ENCODE data around the gene AHR. TPM values are rescaled to one million over a fixed set of nuclear protein-coding genes. Genes with fewer than 3 reads are reported as not detected.

Gene AHR
- total RNA-seq, 1 donor from 2014 or later, result 59.1 TPM

DNA sequence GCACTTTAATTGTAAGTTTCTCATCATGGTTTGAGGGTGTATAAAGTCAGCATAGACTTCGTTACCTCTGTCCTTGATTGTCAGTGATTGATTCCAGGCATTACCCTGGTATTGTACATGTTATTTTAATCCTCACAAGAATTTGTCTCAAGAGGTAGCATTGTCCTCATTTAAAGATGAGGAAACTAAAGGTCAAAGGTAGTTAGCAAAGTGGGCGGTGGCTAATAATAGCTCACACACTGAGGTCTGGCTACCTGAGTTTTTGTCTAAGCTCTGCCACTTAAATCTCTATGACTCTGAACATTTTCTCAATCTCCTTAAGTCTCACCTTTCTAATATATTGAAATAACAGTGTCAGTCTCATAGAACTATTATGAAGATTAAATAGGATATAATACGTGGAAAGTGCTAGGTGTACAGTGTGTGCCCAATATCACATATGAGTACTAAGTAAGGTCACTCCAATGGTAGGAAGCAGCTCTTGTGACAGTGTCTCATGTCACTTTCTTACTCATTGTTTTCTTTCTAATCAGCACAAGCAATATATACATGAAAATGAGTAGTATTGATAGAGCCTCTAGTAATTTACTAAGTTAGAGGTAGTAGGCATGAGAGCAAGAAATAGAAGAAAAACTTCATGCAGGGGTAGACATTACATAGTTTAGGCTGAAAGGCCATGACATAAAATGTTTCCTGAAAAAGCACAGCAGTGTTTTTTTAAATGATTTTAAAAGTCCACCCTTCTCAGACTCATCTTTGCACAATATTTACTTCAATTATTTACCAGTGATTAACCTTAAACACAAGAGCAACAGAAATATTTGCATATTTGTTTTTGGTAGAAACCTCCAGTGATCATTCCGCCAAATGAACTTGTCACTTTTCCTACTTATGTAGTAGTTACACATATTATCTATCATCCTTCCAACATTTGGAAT, 21.0 kb downstream of the AHR start:
- DNase-seq (ENCODE audit: low read depth), result no peak
- no peak overlapping the region for H3K4me3 ChIP-seq (ENCODE audit: low read depth, low read length)
- TF ChIP-seq, protein P1, sequence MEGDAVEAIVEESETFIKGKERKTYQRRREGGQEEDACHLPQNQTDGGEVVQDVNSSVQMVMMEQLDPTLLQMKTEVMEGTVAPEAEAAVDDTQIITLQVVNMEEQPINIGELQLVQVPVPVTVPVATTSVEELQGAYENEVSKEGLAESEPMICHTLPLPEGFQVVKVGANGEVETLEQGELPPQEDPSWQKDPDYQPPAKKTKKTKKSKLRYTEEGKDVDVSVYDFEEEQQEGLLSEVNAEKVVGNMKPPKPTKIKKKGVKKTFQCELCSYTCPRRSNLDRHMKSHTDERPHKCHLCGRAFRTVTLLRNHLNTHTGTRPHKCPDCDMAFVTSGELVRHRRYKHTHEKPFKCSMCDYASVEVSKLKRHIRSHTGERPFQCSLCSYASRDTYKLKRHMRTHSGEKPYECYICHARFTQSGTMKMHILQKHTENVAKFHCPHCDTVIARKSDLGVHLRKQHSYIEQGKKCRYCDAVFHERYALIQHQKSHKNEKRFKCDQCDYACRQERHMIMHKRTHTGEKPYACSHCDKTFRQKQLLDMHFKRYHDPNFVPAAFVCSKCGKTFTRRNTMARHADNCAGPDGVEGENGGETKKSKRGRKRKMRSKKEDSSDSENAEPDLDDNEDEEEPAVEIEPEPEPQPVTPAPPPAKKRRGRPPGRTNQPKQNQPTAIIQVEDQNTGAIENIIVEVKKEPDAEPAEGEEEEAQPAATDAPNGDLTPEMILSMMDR (conservative IDR thresholded peaks at IDR 0.05; ENCODE audit: low read depth, low read length), result no peak

DNA sequence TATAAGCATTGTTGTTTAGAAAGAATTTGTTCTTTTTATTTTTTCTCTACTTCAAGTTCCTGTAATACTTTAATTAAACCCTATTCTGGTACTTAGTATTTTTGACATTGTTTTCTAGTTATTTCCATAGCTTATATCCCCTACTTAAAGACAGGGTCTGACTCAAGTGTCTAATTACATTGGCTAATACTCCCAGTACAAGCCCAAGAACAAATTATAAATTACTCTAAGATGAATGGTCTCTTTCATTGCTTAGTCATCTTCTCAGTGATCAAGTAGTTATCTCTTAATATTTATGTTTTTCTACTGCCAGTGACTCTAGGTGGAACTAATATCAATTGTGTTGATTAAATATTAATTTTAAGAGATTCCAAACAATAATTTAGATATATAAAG, 21.6 kb downstream of the AHR start:
- H3K4me3 ChIP-seq (ENCODE audit: low read depth, low read length), result no peak overlapping the region
- TF ChIP-seq, protein P1 (conservative IDR thresholded peaks at IDR 0.05; ENCODE audit: low read depth, low read length), result no peak
- no peak for DNase-seq (ENCODE audit: low read depth)

DNA sequence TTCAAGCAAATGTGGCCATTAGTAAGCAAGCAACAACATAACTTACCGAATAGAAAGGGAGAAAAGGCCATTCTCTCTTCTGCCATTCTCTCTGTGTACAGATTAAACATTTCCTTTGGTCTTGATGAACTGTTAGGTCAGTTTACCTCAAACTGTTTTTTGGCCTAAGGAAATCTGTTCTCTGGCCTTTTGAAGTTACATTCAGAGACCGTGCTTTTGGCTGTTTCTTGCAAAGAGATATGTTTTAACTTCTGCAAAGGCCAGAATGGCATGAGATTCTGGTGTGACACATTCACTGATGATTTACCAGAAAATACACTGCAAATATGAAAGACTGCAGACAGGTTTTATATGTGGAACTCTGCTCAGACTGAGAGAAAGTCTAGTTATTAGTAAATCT, 22.2 kb downstream of the AHR start:
- no peak overlapping the region for H3K4me3 ChIP-seq (ENCODE audit: low read depth, low read length)
- TF ChIP-seq, protein P1 (conservative IDR thresholded peaks at IDR 0.05; ENCODE audit: low read depth, low read length), result no peak
- no peak for DNase-seq (ENCODE audit: low read depth)

DNA sequence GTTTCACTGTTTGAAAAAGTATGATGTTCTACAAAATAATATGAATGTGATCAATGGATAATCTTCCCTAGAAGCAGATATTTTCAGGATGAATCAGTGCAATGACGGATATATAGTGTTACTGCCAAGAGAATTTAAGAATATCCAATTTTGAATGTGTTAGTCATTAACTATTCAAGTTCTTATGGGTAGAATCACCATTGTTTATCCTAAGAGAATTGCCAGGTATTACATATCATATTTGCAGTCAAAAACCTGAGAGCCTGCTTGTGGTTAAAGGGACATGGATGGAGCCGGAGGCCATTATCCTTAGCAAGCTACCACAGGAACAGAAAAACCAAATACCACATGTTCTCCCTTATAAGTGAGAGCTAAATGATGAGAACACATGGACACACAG, 26.9 kb downstream of the AHR start:
- no peak overlapping the region for H3K4me3 ChIP-seq (ENCODE audit: low read depth, low read length)
- no peak for DNase-seq (ENCODE audit: low read depth)
- TF ChIP-seq, protein P1 (conservative IDR thresholded peaks at IDR 0.05; ENCODE audit: low read depth, low read length), result no peak

DNA sequence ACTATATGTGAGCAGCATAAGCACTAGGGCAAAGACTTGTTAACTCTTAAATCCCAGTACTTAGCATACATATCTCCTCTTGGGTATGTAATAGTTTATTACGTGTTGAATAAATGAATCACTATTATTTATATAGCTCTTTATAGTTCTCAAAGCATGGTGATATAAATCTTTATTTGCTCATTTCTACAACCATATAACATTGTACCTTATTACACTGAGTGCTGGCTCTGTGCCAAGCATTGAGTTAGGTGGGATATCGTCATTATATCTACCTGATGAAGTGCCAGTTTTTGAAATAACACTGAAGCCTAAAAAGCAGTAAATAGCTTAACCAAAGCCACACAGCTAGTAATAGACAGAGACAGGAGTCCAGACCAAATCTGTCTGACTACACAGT, 27.9 kb downstream of the AHR start:
- TF ChIP-seq, protein P1 (conservative IDR thresholded peaks at IDR 0.05; ENCODE audit: low read depth, low read length), result no peak
- no peak overlapping the region for H3K4me3 ChIP-seq (ENCODE audit: low read depth, low read length)
- no peak for DNase-seq (ENCODE audit: low read depth)

DNA sequence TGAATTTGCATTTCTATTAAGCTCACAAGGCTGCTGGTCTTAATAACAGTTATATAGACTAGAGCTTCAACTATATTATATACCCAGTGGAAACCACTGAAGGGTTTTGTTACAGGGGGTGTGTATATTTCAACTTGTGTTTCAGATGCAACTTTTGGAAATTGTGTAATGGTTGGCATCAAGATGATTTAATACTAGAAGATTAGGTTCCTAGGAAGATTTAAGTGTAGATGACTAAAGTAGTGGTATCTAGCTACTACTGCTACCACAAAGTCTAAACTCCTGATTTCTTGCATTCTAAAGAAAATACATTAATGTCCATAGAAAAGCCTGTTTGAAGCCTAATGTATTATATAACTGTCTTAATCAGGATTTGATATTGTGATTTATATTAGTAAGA, 30.2 kb downstream of the AHR start:
- no peak overlapping the region for H3K4me3 ChIP-seq (ENCODE audit: low read depth, low read length)
- TF ChIP-seq, protein P1 (conservative IDR thresholded peaks at IDR 0.05; ENCODE audit: low read depth, low read length), result no peak
- no peak for DNase-seq (ENCODE audit: low read depth)

DNA sequence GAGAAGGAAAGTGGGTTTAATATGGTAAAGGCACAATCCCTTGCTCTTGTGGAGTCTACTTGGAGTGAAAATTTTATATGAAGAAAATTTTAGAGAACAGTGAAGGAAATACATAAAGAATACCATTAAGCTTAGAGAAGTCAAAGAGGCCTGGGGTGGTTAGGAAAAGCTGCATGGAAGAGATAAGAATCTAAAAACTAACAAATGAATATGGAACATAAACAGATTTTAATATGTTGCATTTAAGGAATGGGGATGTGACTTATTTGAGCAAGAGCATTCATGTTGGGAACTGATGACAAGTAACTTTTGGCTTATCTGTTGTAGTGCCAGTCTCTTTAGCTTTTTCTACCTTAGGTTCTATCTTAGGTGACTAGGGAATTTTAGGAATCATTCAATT, 31.0 kb downstream of the AHR start:
- H3K4me3 ChIP-seq (ENCODE audit: low read depth, low read length), result no peak overlapping the region
- TF ChIP-seq, protein P1 (conservative IDR thresholded peaks at IDR 0.05; ENCODE audit: low read depth, low read length), result no peak
- no peak for DNase-seq (ENCODE audit: low read depth)
